GM12874 (cell line): ENCODE measurements around the gene LDHAL6A.

Experiments used
- TF ChIP-seq, protein P1 (sequence below): IDR thresholded peaks from 2 replicates; pipeline ENCODE4 v1.5.1; 2011; ENCODE audit warnings: low read depth, mild to moderate bottlenecking, control low read depth, low read length, moderate library complexity; ENCODE audit not compliant: insufficient read depth

LDHAL6A gene

DNA sequence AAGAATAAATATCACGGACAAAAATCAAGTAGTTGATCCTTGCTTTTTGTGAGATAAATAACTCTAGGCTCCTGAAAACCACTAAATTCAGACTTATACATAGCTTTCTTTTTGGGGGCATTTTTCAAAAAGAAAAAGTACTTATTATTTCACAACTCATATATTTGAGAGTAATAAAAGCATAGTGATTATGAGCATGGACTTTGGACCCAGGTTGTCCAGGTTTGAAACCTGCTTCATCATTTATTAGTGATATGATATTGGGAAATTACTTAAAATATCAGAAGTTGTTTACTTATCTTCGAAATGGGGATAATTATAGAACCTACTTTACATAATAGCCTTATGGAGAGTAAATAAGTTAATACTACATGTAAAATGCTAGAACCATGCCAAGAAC lies 17.0 kb upstream of the LDHAL6A start:
- TF ChIP-seq, protein P1, sequence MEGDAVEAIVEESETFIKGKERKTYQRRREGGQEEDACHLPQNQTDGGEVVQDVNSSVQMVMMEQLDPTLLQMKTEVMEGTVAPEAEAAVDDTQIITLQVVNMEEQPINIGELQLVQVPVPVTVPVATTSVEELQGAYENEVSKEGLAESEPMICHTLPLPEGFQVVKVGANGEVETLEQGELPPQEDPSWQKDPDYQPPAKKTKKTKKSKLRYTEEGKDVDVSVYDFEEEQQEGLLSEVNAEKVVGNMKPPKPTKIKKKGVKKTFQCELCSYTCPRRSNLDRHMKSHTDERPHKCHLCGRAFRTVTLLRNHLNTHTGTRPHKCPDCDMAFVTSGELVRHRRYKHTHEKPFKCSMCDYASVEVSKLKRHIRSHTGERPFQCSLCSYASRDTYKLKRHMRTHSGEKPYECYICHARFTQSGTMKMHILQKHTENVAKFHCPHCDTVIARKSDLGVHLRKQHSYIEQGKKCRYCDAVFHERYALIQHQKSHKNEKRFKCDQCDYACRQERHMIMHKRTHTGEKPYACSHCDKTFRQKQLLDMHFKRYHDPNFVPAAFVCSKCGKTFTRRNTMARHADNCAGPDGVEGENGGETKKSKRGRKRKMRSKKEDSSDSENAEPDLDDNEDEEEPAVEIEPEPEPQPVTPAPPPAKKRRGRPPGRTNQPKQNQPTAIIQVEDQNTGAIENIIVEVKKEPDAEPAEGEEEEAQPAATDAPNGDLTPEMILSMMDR = no peak

- TF ChIP-seq, protein P1 = no peak
Observed at GRCh38 chr11:18449251-18449650, 6.4 kb upstream of the LDHAL6A start.

DNA sequence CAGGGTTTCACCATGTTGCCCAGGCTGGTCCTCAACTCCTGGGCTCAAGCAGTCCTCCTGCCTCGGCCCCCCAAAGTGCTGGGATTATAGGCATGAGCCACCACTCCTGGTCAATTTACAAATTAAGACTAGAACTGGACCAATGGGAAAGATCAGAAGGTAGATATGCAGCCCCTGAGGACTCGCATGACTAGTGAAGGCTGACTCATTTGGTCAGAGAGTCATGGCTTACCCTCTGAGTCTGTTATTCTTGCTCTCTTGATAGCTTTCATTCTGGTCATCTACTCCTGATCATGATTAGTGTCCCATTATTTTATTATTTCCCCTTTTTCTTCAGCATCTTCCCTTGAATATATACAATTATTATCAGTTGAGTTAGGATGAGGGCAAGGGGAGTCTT lies 2.7 kb upstream of the LDHAL6A start:
- TF ChIP-seq, protein P1 = no peak

DNA sequence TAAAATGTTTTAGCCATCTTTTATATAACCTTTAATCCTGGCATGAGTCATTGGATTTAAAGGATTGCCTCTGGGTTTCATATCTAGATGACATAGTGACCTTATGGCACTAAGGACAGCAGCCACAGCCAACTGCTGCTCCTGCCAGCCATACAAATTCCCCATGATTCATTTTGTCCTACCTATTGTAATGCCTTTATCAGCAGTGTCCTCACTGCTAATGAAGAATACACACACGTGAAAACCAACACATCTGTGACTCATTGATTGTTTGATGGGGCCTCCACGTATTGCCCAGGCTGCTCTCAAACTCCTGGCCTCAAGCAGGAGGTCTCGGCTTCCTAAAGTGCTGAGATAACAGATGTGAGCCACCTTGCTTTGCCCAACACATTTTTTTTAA lies 1.8 kb downstream of the LDHAL6A start:
- TF ChIP-seq, protein P1 = no peak

GRCh38 chr11:18459634-18460033 lies 4.0 kb downstream of the LDHAL6A start:
- TF ChIP-seq, protein P1 = no peak

DNA sequence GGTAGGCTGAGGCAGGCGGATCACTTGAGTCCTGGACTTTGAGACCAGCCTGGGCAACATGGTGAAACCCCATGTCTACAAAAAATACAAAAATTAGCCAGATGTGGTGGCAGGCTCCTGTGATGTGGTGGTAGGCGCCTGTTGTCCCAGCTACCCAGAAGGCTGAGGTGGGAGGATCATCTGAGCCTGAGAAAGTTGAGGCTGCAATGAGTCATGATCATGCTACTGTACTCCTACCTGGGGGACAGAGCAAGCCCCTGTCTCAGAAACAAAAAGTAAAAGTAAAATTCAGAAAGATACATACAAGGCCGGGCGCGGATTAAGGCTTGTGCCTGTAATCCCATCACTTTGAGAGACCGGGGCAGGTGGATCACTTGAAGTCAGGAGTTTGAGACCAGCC lies 6.3 kb downstream of the LDHAL6A start:
- TF ChIP-seq, protein P1 = no peak

DNA sequence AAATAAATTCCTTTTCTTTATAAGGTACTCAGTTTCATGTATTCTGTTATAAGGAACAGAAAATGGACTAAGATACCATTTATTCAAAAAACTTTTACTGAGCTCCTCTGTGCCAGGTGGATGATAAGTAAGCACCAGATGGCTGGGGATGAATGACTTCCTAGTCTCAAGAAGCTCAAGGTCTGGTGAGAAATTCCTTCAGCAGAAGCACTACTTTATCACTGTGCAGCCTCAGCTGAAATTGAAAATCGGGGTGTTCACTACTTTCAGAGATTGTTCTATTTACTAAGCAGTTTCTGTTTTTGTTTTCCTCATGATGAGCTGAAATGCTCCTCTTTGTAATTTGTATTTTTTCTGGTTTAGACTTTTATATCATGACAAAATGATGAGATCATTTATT lies 7.8 kb downstream of the LDHAL6A start:
- TF ChIP-seq, protein P1 = no peak

DNA sequence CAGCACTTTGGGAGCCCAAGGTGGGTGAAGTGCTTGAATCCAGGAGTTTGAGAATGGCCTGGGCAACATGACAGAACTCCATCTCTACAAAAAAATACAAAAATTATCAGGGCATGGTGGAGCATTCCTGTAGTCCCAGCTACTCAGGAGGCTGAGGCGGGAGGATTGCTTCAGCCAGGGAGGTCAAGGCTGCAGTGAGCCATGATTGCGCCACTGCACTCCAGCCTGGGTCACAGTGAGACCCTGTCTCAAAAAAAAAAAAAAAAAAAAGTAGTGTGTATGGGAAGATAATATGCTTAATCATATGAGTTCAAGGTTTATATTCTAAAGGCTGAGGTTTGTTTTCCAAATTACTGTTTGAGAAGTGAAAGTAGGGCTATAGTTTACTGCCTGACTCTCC lies 10.7 kb downstream of the LDHAL6A start:
- TF ChIP-seq, protein P1 = no peak
